ENCODE data around the gene CACNG6.
"Not testable (repeated sequence)": the region's sequence is repeated elsewhere in the genome, so short reads cannot be mapped to it uniquely, and the experiment has no call there.

The CACNG6 gene, protein sequence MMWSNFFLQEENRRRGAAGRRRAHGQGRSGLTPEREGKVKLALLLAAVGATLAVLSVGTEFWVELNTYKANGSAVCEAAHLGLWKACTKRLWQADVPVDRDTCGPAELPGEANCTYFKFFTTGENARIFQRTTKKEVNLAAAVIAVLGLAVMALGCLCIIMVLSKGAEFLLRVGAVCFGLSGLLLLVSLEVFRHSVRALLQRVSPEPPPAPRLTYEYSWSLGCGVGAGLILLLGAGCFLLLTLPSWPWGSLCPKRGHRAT

DNA sequence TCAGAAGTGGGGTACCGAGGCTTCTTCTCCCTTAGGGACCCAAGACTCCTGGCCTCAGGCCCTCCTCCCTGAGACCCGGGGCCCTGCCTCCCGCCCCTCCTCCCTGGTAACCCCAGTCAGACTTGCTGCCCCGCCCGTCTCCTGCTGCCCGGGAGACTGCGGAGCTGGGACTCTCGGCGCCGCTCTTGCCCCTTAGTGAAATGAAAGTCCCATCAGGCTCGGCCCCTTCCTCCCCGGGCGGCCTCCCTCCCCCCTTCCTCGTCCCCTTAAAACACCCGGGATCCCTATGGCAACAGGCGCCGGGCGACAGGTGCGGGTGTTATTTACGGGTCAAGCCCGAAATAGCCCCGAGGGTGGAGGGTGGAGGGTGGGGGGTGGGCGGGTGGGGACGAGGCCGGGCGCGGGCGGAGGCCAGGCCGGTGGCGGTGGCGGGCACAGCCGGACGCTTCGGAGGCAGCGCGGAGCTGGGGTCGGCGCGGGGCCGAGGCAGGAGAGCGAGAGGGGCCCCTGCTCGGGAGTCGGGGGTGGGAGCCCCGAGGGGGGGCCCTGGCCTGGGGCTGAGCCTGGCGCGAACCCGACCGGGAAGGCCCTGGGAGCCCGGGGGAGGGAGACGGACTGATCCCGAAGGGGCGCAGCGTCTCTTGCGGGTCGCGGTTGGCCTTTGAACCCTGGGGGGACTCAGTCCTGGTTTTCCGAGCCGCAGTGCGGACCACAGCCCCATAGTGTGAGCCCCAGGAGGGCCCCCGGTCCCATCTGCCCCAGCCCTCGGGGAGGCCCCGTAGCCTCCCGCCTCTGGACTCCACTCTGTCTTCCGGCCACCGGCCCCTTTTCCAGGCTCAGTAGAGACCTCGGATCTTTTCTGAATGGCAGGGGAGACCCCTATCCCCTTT, at the start of gene CACNG6:
Gene CACNG6, plus strand, starts transcription at position 414 of the 890 bp plus-strand sequence. CDS start 1,241 bp downstream, outside the sequence.
- no peak for DNase-seq

DNA sequence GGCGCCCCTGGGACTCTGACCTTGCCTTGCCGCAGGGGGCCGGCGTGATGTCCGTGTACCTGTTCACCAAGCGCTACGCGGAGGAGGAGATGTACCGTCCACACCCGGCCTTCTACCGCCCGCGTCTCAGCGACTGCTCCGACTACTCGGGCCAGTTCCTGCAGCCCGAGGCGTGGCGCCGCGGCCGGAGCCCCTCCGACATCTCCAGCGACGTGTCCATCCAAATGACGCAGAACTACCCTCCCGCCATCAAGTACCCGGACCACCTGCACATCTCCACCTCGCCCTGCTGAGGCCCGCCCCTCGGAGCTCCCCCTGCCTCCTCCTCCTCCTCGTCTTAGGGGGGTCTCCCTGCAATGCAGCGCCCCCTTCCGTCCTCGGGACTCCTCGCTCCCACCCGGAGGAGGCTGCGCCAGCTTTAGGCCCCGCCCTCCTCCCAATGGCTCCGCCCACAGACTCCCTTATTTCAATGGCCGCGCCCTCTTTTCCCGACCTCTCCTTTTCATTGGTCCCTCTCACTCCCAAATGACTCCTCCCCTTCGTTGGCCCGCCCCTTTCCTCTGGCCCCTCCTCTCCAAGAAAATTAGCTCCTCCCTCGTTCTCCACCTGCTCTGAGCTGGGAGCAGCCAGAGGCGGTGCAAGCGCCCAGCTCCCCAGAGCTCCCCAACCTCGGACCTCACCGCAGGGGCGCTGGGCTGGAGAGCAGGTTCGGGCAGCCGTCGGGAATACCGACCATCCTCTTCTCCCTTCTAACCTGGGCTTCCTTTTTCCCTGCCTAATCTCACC, 49.2 kb upstream of the CACNG6 start:
- DNase-seq = no peak

DNA sequence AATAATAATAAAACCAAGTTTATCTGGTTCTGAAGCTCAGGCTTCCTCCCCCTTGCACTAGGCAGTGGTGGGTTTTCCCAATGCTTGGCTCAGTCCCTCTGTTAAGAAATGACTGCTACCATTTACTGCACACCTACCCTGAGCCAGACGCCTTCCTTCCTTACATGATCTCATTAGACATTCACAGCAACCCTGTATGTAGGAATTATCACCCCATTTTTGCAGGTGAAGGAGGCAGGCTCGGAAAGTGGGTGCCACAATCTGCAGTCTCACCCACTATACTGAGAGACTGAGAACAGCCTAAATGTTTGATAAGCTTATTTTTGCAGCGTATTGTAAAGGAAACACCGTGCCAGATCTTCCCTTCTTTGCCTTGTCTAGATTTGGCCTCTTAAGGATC, 47.0 kb upstream of the CACNG6 start:
- DNase-seq = no peak

DNA sequence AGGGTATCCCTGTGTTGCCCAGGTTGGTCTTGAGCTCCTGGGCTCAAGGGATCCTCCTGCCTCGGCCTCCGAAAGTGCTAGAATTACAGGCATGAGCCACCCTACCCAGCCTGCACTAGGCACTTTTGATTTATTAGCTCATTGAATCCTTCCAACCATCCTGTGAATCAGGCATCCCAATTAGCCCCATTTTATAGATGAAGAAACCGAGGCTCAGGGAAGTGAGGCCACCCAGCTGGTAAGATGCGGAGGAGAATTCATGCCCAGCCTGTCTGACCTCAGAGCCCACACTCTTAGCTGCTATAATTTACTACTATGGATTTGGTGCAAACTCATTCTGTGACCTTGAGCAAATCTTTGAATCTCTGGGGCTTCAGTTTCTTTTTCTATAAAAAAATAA, 46.5 kb upstream of the CACNG6 start:
- no peak for DNase-seq

DNA sequence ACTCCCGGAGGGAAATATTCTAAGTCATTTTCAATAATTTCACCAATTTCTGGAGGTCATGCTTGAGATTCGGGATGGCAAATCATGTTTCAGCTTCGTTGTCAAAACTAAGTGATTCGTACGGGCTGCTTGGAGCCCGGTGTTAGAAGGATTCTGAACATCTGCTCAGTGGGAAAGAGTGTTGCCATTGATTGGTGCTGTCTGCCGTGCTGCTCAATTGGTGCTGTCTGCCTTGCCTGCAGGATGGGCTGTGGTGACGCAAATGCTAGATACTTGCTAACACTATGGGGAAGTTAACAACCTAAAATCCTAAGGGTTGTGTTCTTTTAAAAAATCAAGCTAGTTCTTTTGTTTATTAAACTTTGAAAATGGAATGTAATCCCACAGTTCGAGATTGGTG, 46.0 kb upstream of the CACNG6 start:
- no peak for DNase-seq

DNA sequence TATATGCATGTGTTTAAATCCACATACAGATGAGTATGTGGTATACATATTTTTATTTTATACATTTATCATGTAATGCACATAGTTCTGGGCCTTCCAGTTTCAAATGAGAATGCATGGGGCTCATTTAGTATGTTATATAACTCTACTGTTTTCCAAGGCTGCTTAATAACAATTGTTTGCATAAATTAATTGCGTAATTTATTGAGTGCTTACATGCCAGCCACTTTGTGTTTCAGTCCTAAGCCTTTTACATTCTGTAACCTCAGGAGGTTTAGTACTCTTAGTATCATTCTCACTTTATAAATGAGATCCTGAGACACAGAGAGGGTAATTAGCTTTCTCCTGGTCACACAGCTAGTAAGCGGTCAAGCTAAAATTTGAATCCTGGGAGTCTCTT, 45.4 kb upstream of the CACNG6 start:
- no peak for DNase-seq

DNA sequence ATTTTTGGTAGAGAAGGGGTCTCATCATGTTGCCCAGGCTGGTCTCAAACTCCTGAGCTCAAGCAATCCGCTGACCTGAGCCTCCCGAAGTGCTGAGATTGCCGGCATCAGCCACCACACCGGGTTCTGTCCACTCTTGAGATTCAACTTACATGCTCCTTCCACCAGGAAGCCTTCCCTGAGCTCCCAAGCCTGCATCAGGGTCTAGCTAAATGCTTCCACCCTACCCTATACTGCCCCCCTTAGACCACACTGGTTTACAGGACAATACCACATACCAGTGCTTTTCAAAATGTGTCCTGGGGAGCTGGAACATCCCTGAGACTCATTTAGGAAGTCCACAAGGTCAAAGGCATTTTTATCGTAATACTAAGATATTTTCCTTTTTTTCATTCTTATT, 43.8 kb upstream of the CACNG6 start:
- DNase-seq = no peak

DNA sequence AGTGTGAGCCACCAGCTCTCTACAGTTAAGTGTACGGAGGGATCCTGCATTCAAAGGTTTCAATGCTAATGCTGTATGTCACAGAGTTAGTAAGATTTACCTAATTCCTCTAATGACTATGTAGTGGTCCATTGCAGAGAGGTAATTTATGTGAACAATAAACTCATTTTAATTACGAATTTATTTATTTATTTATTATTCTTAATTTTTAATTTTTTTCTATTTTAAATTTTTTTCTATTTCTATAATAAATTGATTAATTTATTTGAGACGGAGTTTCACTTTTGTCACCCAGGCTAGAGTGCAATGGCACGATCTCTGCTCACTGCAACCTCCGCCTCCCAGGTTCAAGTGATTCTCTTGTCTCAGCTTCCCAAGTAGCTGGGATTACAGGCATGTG, 42.8 kb upstream of the CACNG6 start:
- not testable (repeated sequence) for DNase-seq

DNA sequence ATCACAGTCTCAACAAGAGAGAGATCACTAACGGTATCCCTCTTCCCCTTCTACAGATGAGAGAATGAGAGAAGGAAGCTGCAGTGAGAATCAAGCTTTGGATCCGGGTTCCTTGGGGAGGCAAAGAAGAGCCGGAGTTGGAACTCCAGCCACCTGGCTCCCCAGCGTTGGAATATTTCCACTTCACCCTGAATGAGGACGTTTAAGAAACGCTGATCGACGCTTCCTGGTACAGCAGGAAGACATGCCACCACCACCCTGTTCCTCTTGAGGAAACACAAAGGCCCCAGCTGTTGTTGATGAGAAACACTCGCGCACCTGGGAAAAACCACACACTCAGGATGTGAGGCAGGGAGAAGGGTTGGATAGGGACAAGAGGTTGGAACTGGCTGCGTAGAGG, 40.0 kb upstream of the CACNG6 start:
- no peak for DNase-seq

DNA sequence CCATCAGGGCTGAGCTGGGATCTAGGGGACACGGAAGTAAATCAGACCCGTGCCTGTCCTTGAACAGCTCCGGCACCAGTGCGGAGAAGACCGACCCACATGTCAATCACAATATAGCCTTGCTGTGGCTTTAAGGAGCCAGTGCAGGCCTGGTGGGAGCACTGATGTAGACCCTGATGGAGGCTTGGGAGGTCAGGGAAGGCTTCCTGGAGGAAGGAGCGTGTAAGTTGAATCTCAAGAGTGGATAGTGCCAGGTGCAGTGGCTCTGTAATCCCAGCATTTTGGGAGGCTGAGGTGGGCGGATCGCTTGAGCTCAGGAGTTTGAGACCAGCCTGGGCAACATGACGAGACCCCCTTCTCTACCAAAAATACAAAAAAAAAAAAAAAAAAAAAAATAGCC, 39.5 kb upstream of the CACNG6 start:
- DNase-seq = no peak

DNA sequence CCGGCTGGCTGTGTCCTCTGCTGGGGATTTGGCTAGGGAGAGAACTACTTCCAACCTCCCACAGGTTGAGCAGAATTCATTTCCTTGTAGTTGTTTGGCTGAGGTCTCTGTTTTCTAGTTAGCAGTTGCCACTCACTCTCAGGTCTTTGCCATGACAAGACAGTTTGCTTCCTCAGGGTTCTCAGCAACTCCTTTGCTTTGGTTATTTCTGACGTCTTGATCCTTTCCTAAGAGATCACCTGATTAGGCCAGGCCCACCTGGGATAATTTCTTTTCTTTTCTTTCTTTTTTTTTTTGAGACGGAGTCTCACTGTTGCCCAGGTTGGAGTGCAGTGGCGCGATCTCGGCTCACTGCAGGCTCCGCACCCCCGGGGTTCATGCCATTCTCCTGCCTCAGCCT, 38.1 kb upstream of the CACNG6 start:
- DNase-seq = no peak

DNA sequence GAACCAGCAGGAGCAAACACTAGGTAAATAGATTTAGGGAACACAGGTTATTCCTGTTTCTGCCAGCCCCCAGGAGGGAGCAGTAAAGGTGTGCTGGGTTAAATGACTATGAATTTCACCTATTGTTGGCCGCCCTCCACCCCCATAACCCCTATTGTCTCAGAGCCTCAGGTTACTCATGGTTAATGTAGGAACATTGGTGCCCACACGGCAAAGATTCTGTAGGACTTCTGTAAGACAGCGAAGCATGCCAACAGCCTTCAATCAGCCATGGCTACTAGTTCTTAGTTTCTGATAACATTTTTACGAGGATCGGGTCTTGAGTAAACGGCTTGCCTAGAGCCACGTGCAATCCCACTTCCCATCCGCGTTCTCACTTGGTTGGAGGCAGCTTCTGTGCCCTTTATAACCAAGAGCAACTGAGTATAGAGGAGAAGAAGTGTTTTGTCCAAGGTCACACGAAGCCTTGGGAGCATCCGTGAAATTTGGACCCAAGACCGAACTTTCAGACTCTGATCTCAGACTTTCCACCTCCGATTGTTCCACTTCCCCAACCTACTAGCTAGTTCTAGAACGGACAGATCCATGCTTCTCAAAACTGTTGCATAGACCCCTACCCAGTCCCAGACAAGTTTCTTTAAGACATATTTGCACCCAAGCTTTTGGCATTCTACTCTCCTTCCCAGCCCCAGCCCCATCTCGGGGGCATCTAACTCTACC, 33.8 kb upstream of the CACNG6 start:
- DNase-seq = no peak

DNA sequence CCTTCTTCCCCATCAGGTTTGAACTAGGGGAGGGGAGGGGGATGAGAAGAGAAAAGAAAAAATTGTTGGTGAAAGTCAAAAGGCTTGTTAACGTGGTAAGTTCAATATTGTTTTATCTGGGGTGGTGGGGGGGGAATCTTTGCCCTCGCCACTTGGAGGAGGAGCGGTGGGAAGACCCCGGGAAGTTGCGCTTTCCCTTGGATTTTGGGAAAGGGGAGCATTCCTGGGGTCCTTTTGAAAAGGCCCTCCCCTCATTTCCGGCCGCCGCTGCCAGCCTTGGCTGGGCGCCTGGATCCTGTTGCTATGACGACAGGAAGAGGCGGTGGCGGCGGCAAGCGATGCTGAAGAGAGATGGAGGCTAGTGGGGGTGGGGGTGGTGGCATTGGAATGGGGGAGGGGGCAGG, 33.3 kb upstream of the CACNG6 start:
- DNase-seq = no peak

DNA sequence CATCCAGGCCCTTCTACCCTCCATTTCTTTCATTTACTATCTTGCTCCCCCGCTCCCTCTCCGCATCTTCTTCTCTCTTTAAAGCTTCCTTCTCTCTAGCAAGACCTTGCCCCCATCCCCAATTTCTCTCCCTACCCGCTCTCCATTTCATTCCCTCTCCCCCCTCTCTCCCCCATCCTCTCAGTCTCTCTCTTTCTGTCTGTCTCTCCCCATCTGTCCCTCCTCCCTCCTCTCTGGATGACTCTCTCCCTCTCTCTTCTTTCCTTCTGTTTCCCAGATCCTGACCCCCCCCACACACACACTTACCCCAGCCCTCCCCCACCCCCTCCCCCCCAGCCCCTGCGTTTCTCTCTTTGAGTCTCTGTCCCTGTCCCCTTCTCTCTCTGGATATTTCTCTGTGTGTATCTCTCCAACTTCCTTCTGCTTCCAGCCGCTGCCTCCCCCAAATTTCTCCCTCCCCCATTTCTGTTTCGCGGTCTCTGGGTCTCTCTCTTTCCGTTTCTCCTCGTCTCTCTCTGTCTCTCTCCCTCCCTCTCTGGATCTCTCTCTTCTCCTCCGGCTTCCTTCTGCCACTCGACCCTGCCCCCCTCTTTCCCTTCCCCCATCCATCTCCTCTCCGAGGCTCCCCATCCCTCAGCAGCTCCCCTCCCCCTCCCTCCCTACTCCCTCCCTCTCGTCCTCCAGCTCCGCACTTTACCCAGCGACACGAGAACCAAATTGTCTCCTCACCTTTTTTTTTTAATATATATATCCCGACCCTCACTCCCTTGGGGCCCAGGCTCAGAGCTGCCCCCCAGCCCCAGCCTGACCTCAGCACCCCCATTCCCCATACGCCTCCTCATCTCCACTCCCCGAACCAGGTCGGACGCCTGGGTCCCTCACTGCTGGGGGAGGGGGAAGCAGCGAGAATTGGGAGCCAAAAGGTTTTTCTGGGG, 32.3 kb upstream of the CACNG6 start:
- no peak for DNase-seq

DNA sequence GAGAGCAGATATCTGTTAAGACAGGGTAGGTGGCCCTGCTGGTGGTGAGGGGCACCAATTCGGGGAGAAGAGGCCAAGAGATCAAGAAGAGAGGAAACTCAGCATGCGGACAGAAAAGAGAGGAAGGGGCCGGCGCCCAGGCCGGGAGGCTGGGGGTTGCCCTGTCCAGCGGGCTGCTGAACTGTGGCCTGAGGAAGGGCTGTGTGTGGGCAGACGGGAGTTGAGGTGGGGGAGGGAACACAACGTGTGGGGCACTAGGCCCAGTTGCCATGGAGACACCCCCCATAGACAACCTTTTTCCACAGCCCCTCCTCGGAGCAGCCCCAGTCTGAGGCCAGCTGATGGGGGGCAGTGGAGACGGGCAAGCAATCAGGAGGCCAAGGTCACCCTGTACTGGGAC, 31.2 kb upstream of the CACNG6 start:
- DNase-seq = no peak

DNA sequence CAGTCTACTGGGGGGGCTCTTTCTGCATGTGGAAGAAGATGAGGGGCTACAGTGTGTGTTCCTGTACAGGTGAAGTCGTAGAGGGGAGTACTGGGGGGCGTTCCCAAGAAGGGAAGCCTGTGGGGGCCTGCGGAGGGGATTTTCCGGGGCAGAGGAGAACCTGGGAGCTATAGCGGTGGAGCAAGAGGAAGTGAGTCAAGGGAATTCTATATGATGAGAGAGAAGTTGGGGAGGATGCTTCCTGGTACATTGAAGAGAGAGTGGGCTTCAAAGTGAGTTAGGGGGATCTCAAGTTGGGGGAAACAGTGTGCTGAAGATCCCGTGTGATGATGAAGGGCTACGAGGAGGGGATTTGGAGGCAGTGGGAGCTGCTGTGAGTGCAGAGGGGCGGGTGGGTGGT, 30.6 kb upstream of the CACNG6 start:
- DNase-seq = no peak

DNA sequence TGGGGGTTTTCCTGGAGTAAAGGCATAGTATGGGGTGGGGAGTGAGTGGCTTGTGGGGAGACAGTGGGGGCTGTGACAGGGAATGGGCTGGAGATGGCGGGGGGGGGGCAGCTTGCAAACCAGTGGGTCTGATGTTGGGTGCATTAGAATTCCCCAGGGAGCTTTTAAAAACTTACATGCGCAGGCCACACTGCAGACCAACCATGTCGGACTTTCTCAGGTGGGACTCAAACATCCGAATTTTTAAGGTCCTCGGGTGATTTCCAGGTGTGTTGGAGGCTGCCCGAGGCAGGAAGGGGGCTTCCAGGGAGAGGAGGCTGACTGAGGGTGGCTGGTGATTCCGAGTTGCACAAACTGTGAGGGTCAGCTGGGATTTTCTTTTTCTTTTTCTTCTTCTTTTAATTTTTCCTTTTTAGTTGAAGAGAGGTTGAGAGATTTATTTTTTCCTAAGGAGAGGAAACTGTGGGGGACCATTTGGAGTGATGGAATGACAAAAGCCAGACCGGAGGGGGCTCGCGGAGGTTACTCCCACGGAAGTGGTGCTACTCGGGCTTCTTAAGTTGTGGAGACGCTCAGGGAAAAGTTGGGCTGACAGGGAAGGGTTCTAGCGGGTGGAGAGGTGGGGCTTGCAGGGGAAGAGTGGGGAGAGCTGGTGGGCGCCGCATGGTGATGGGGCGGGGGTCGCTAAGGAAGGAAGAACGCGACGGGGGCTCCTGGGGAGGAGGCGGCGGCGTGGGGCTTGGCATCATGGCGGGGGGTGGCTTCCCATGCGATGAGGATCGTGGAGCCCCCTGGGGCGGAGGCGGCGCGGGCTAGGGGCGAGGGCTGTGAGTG, 29.7 kb upstream of the CACNG6 start:
- DNase-seq = no peak

DNA sequence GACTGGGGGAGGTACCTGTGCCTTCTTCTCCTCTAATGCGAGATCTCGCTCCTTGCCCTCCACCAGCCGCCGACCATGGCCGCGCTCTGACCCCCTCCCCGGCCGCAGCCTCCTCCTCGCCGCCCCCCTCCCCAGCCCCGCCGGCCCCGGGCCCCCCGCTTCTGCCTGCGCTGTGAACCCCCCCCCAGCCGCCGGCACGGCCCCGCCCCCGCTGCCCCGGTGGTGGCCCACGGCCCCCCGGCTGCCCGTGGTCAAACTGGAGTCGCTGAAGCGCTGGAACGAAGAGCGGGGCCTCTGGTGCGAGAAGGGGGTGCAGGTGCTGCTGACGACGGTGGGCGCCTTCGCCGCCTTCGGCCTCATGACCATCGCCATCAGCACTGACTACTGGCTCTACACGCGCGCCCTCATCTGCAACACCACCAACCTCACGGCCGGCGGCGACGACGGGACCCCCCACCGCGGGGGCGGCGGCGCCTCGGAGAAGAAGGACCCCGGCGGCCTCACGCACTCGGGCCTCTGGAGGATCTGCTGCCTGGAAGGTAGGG, 28.5 kb upstream of the CACNG6 start, which contains the start of gene CACNG8:
Gene CACNG8, plus strand, starts transcription at position 51 of the 545 bp plus-strand sequence.
- no peak for DNase-seq

DNA sequence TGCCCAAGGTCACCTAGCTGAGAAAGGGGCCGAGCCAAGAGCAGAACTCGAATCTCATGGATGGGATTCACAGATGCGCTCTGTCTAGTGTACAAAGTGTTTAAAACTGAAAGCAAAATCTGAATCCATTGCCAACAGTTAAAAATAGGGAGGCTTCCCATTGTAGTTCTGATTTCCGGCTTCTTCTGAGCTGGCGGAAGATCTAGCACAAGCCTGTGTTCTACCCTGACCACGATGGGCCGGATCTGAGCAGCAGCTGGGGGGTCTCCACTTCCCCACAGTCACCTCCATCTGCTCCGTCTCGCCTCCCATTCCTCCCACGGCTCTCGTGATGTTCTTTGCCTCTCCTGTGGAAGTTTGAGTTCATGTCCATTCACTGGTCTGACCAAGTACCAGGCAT, 26.3 kb upstream of the CACNG6 start:
- DNase-seq = no peak

DNA sequence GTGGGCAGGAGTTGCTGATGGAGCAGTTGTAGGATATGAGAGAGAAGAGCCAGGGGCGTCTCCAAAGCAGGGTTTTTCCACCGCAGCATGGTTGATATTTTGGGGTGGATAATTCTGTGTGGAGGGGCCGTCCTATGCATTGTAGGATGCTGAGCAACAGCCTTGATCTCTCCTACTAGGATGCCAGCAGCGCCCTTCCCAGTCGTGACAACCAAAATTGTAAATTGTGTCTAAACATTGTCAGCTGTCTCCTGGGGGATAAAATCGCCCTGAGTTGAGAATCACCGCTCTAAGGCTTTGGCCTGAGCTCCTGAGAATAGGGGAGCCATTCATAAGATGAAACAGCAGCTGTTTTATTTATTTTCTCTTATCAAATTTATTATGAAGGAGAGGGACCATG, 24.5 kb upstream of the CACNG6 start:
- DNase-seq = no peak
